Uterus (tissue), 2 donors: ENCODE data around the gene RPS6KA2.

Source experiments
- CTCF ChIP-seq, 4 experiments: fragments of 200-600 bp in 2 of 4; fragments of 450-650 bp in 2 of 4; sonication (generic) in 2 of 4; IDR thresholded peaks; one replicate each; pipeline ENCODE4 v1.5.1; 2016 to 2019; ENCODE audit warnings: antibody characterized with exemption in 4 of 4, mild to moderate bottlenecking in 2 of 4, moderate library complexity in 1 of 4
- POLR2A ChIP-seq, 2 donors: fragments of 450-650 bp; IDR thresholded peaks; one replicate each; pipeline ENCODE4 v1.6.1; 2016; ENCODE audit warnings: antibody characterized with exemption in 2 of 2, mild to moderate bottlenecking in 1 of 2, moderate library complexity in 1 of 2

- TF ChIP-seq CTCF (IDR thresholded peaks at IDR 0.05) (no peak), POLR2A (IDR thresholded peaks at IDR 0.05) (no peak)
These were observed 214.1 kb downstream of the RPS6KA2 start for GRCh38 chr6:166412911-166413384.
